ENCODE measurements around the gene LEKR1.

The LEKR1 gene

DNA sequence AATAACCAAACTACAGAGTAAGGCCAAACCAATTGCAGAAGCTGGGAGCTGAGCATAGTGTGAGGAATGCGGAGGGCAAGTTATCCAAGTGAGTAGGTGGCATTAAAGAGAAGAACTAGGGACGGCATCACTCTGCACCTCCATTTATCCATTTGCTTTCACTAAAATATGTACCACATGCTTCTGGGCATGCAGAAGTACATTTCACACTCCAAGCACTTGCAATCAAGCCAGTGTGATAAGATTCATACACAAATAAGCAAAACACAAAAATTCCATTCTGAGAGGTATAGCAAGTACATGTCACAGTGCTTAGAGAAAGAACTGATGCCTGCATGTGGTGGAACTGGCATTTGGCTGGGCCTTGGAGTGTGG, 252.6 kb downstream of the LEKR1 start:
- in situ Hi-C loops (cut with MboI; ENCODE audit: low pct_unique_long_range_greater_than_20kb, low sequenced_read_pairs, unreplicated experiment), result loop anchor here (10.0 to 25.0 kb wide), 2 partner anchors 394 to 541 kb away; no protein-coding TSS in a partner anchor
- DNase-seq (ENCODE audit: low spot score), result no peak
- TF ChIP-seq, protein P1, sequence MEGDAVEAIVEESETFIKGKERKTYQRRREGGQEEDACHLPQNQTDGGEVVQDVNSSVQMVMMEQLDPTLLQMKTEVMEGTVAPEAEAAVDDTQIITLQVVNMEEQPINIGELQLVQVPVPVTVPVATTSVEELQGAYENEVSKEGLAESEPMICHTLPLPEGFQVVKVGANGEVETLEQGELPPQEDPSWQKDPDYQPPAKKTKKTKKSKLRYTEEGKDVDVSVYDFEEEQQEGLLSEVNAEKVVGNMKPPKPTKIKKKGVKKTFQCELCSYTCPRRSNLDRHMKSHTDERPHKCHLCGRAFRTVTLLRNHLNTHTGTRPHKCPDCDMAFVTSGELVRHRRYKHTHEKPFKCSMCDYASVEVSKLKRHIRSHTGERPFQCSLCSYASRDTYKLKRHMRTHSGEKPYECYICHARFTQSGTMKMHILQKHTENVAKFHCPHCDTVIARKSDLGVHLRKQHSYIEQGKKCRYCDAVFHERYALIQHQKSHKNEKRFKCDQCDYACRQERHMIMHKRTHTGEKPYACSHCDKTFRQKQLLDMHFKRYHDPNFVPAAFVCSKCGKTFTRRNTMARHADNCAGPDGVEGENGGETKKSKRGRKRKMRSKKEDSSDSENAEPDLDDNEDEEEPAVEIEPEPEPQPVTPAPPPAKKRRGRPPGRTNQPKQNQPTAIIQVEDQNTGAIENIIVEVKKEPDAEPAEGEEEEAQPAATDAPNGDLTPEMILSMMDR (IDR thresholded peaks at IDR 0.05; ENCODE audit: extremely low read depth, insufficient read depth, missing control alignments), result no peak

DNA sequence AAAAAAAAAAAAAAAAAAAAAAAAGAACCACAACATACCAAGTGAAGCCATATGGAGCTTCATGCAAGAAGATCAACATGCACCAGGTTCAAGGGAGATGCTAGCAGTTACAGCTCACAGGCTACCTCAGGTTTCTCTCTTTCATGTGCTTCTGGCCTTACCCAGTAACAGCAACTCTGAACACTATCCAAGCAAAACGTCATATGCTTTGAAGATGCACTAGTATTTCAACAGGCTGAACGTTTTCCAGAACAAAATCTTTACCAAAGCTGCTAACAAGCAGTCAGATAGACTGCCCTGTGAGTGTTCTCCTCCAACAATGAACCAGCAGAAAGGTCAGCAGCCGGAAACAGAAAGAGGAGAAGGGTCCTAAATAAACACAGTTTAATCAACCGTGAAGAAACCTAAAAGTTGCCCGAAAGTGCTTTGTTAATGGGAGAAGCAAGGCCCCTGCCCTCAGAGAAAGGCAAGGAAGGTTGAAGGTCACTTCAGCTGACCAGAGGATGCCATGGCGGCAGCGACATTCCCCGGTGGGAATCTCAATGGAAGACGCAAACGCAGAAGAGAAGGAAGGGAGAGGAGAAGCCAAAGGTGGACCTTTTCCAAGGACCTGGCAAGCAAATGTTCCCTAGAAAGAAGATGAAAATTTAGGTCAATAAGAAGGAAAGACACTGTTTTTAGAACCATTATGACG, 253.7 kb downstream of the LEKR1 start:
- DNase-seq (ENCODE audit: low spot score), result no peak
- in situ Hi-C loops (cut with MboI; ENCODE audit: low pct_unique_long_range_greater_than_20kb, low sequenced_read_pairs, unreplicated experiment), result loop anchor here (5.0 to 25.0 kb wide), 4 partner anchors 55 to 543 kb away; no protein-coding TSS in a partner anchor
- TF ChIP-seq, protein P1 (IDR thresholded peaks at IDR 0.05; ENCODE audit: extremely low read depth, insufficient read depth, missing control alignments), result no peak

DNA sequence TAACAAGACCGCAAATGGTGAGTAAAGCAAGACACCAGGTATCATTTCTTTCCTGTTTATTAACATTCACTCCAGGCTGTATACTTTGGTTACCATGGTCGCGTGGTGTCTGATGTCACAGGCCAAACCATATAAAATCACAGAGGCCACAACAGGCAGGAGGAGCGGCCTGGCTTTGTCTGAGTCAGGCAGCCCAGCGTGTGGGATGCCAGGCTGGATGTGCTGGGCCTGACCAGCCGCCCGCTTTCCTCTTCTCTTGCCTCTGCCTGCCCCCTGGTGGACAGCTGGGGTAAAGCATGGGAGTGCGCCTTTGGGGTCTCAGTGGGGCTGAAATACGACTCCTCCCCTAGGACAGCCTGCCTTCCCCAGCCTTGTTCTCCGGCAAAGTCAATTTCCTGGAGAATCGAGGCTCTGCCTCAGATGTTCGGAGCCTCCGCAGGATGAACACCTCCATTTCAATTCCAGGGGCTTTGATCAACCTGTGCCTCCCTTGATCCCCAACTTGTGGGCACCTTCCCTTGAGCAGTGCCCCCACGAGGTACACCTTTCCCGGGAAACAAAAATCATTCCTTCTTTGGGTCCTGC, 255.6 kb downstream of the LEKR1 start:
- in situ Hi-C loops (cut with MboI; ENCODE audit: low pct_unique_long_range_greater_than_20kb, low sequenced_read_pairs, unreplicated experiment), result loop anchor here (5.0 to 25.0 kb wide), 3 partner anchors 53 to 544 kb away; no protein-coding TSS in a partner anchor
- TF ChIP-seq, protein P1 (IDR thresholded peaks at IDR 0.05; ENCODE audit: extremely low read depth, insufficient read depth, missing control alignments), result peak; percentile 92
- DNase-seq (ENCODE audit: low spot score), result peak; percentile 70

DNA sequence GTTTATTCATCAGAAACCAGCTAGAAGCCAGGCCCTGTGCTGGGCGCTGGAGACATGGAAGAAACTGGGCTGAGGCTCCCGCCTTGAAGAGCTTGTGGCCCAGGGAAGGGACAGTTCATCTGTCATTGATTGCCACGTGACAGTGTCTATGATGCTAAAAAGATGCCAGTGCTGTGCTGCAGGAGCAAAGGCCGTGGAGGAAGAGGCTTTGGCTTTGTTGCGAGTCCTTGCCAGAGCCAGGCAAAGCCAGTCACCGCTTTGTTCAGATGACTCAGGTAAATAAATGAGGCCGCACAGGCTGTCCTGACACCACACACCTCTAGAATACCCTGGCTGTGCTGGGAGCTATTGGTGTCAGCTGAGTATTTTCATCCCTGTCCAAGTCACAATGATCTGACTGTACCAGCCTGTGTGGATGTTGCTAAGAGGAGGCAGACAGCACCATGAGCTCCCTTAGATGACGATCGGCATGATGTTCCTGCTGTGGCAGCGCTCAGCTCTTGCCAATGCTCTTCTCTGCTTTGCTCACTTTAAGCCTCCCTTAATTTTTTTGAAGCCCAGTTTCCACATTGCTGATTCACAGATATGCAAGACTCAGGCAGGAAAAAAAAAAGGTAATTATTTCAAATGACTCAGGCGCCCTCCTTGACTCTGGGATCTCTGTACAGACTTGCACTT, 256.3 kb downstream of the LEKR1 start:
- TF ChIP-seq, protein P1 (IDR thresholded peaks at IDR 0.05; ENCODE audit: extremely low read depth, insufficient read depth, missing control alignments), result no peak
- DNase-seq (ENCODE audit: low spot score), result no peak
- in situ Hi-C loops (cut with MboI; ENCODE audit: low pct_unique_long_range_greater_than_20kb, low sequenced_read_pairs, unreplicated experiment), result loop anchor here (5.0 to 25.0 kb wide), 3 partner anchors 52 to 545 kb away; no protein-coding TSS in a partner anchor

DNA sequence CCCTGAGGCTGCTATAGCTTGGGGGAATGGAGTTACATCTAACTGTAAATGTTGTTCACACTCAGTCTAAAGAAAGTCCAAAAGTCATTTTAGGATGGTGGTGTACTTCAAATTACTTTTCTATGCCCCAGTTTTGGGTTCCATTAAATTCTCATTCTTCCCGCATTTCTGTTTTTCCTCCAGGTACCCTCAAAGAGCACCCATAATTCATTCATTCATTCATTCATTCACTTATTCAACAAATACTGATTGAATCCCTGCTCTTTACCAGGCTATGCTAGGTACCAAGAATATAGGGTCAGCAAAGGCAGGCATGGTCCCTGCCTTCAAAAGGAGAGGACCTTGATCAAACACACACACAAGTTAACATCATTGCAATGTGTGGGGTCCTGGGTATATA, 257.7 kb downstream of the LEKR1 start:
- TF ChIP-seq, protein P1 (IDR thresholded peaks at IDR 0.05; ENCODE audit: extremely low read depth, insufficient read depth, missing control alignments), result no peak
- in situ Hi-C loops (cut with MboI; ENCODE audit: low pct_unique_long_range_greater_than_20kb, low sequenced_read_pairs, unreplicated experiment), result loop anchor here (5.0 to 25.0 kb wide), 3 partner anchors 51 to 547 kb away; no protein-coding TSS in a partner anchor
- DNase-seq (ENCODE audit: low spot score), result no peak

- DNase-seq (ENCODE audit: low spot score), result no peak
- in situ Hi-C loops (cut with MboI; ENCODE audit: low pct_unique_long_range_greater_than_20kb, low sequenced_read_pairs, unreplicated experiment), result loop anchor here (10.0 to 25.0 kb wide), 2 partner anchors 49 to 549 kb away; no protein-coding TSS in a partner anchor
- TF ChIP-seq, protein P1 (IDR thresholded peaks at IDR 0.05; ENCODE audit: extremely low read depth, insufficient read depth, missing control alignments), result no peak
Measured at GRCh38 chr3:157086060-157086750, 260.1 kb downstream of the LEKR1 start.

All from GM13977 (cell line).